HG03135 (cell line): ENCODE results near the gene NCAPG2.

Experiments used
- ATAC-seq: cut with Tn5 transposase; IDR thresholded peaks from one replicate; pipeline ENCODE4 v1.9.1; 2021; ENCODE audit warnings: mild to moderate bottlenecking, moderate library complexity; ENCODE audit not compliant: unreplicated experiment

Gene NCAPG2

GRCh38 chr7:158602905-158603772, 101.5 kb downstream of the NCAPG2 start:
- ATAC-seq: no peak

- ATAC-seq: no peak
Measured at GRCh38 chr7:158602041-158602440, 102.6 kb downstream of the NCAPG2 start.

DNA sequence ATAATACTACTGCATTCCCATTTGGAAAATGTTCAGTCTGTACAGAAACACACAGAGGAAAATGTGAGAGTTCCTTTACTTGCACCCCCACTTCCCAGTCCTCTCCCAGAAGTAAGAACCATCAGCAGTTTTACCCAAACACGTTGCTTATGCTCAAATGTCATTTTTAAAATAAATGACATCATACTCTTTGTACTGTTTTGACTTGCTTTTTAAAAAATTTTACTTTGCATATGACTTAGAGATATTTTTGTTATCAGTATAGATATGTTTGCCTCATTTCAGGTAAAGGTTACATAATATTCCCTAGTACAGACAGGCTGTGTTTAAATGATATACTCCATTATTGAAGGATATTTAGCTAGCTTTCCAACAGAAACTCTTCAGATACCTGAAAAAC, 103.5 kb downstream of the NCAPG2 start:
- ATAC-seq: no peak

- ATAC-seq: no peak
Measured at GRCh38 chr7:158596745-158597144, 107.9 kb downstream of the NCAPG2 start.

DNA sequence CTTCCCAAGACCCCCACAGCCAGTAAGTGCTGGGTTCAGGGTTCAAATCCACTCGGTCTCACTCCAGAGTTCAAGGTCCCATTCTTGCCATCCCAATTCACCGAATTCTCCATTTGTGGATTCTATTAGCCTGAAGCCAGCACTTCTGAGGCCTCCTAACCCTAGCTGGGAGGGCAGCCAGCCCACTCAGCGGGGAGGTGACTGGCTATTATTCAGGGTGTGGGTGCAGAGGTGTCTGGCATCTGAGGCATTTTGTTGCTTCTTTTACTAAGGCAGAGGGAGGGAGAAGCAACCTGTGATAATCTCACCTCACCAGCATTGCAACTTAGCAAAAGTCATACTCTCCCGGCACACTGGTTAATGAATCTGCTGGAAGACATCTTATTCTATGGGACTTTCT, 108.3 kb downstream of the NCAPG2 start:
- no peak for ATAC-seq

DNA sequence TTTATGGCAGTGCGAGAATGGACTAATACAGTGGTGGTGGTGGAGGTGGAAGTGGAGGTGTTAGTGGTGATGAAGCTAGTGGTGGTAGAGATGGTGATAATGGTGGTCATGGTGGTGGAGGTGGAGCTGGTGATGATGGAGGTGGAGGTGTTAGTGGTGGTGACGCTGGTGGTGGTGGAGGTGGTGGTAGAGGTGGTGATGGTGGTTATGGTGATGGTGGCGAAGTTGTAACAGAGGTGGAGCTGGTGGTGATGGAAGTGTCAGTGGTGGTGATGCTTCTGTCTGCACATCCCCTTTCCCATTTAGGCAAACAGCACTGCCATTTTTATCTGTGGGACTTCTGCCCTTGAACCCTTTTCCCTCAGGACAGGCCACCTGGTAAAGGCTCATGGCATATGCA, 109.5 kb downstream of the NCAPG2 start:
- ATAC-seq: no peak

GRCh38 chr7:158592541-158592940, 112.1 kb downstream of the NCAPG2 start:
- ATAC-seq: no peak

GRCh38 chr7:158591944-158592343, 112.7 kb downstream of the NCAPG2 start:
- no peak for ATAC-seq

- ATAC-seq: no peak
Measured at GRCh38 chr7:158590181-158590530, 114.4 kb downstream of the NCAPG2 start.

DNA sequence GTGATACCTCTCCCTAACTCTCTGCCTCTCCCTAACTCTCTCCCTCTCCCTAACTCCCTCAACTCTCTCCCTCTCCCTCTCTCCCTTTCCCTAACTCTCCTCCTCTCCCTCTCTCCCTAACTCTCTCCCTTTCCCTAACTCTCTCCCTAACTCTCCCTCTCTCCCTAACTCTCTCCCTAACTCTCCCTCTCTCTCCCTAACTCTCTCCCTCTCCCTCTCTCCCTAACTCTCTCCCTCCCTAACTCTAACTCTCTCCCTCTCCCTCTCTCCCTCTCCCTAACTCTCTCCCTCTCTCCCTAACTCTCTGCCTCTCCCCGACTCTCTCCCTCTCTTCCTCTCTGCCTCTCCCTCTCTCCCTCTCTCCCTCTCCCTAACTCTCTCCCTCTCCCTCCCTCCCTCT, 115.0 kb downstream of the NCAPG2 start:
- no peak for ATAC-seq

GRCh38 chr7:158588878-158589442, 115.6 kb downstream of the NCAPG2 start:
- no peak for ATAC-seq

- no peak for ATAC-seq
Measured at GRCh38 chr7:158588085-158588877, 116.3 kb downstream of the NCAPG2 start.

DNA sequence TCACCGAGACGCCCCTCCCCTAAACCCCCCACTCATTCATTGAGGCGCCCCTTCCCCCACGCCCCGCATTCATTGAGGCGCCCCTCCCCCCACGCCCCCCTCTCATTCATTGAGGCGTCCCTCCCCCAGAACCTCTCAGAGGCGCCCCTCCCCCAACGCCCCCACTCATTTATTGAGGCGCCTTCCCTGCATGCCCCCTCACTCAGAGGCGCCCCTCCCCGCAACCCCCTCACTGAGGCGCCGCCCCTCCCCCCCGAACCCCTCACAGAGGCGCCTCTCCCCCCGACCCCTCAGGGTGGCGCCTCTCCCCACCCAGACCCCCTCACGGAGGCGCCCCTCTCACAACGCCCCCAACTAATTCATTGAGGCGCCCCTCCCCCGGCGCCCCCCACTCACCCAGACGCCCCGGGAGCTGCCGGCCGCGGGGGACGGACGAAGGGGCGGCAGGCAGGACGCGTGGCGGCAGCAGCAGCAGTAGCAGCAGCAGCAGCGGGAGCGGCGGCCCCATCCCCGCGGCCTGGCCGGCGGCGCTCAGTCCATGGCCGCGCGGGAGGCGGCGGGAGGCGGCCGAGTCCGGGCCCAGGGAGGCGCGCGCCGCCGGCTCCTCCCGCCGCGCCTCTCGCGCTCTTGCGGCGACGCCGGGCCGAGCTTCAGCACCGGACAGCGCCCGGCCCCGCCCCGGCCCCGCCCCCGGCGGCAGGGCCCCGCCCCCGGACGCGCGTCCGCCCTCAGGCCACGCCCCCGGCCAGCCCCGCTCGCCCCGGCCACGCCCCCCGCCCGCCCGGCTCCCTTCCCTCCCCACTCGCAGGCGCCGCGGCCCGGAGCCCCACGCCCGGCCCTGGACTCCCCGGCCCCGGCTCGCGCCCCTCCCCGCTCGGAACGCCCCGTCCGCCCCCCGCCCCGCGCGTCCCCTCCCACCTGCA, 117.2 kb downstream of the NCAPG2 start, which contains the start of gene PTPRN2:
Gene PTPRN2, minus strand, starts transcription at position 662 of the 923 bp plus-strand sequence.
- peak; percentile 64 for ATAC-seq

GRCh38 chr7:158586499-158587161, 118.0 kb downstream of the NCAPG2 start:
- ATAC-seq: no peak

GRCh38 chr7:158585721-158586498, 118.7 kb downstream of the NCAPG2 start:
- ATAC-seq: no peak

GRCh38 chr7:158584407-158584806, 120.2 kb downstream of the NCAPG2 start:
- no peak for ATAC-seq

GRCh38 chr7:158583810-158584209, 120.8 kb downstream of the NCAPG2 start:
- no peak for ATAC-seq

DNA sequence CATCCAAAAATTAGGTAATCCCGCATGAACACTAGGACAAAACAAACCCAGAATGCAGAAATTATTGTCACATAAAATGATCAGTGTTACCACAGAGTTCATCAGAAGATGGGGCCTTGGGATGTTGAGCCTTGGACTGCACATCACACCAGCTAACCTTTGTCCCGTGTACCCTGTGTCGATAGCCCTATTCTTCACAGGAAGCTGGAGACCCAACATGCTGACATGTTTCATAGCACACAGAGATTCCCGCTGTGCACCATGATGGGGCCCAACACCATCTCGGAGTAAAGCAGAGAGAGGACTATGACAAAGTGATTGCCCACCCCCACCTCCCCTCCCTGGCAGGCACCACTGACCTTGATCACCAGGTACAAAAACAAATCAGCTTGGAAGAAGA, 121.5 kb downstream of the NCAPG2 start:
- ATAC-seq: no peak

GRCh38 chr7:158582089-158582456, 122.5 kb downstream of the NCAPG2 start:
- ATAC-seq: no peak
